ENCODE data around the gene FFAR1.

The FFAR1 gene

GRCh38 chr19:35347171-35347929, at the start of gene FFAR1:
Gene FFAR1, plus strand, starts transcription at chr19:35347902. Its CDS starts 3,650 bp downstream, at chr19:35351552.
- no peak within 1 kb of the TSS; the same call in 1 of the 2 replicates for H3K4me3 ChIP-seq (ENCODE audit: low read length)
- TF ChIP-seq ZNF274 (IDR thresholded peaks at IDR 0.05; ENCODE audit: low read depth, low read length) = no peak

GRCh38 chr19:35297922-35298321, 49.8 kb upstream of the FFAR1 start:
- TF ChIP-seq ZNF274 (IDR thresholded peaks at IDR 0.05; ENCODE audit: low read depth, low read length) = no peak
- no peak overlapping the region for H3K4me3 ChIP-seq (ENCODE audit: low read length)

GRCh38 chr19:35298561-35298972, 49.1 kb upstream of the FFAR1 start:
- TF ChIP-seq ZNF274 (IDR thresholded peaks at IDR 0.05; ENCODE audit: low read depth, low read length) = no peak

GRCh38 chr19:35299523-35300338, 48.0 kb upstream of the FFAR1 start:
- no peak for TF ChIP-seq ZNF274 (IDR thresholded peaks at IDR 0.05; ENCODE audit: low read depth, low read length)
- no peak overlapping the region for H3K4me3 ChIP-seq (ENCODE audit: low read length)

More at GRCh38 chr19:35298561-35298972, 49.1 kb upstream of the FFAR1 start:
- no peak overlapping the region for H3K4me3 ChIP-seq (ENCODE audit: low read length)

GRCh38 chr19:35300339-35300649, 47.4 kb upstream of the FFAR1 start:
- no peak for TF ChIP-seq ZNF274 (IDR thresholded peaks at IDR 0.05; ENCODE audit: low read depth, low read length)
- no peak overlapping the region for H3K4me3 ChIP-seq (ENCODE audit: low read length)

- no peak for TF ChIP-seq ZNF274 (IDR thresholded peaks at IDR 0.05; ENCODE audit: low read depth, low read length)
- H3K4me3 ChIP-seq (ENCODE audit: low read length) = no peak overlapping the region
Observed at GRCh38 chr19:35301961-35302360, 45.7 kb upstream of the FFAR1 start.

GRCh38 chr19:35302446-35302845, 45.3 kb upstream of the FFAR1 start:
- no peak for TF ChIP-seq ZNF274 (IDR thresholded peaks at IDR 0.05; ENCODE audit: low read depth, low read length)
- no peak overlapping the region for H3K4me3 ChIP-seq (ENCODE audit: low read length)

GRCh38 chr19:35303357-35303915, 44.3 kb upstream of the FFAR1 start:
- no peak for TF ChIP-seq ZNF274 (IDR thresholded peaks at IDR 0.05; ENCODE audit: low read depth, low read length)
- no peak overlapping the region for H3K4me3 ChIP-seq (ENCODE audit: low read length)

- no peak overlapping the region for H3K4me3 ChIP-seq (ENCODE audit: low read length)
- no peak for TF ChIP-seq ZNF274 (IDR thresholded peaks at IDR 0.05; ENCODE audit: low read depth, low read length)
Observed at GRCh38 chr19:35304036-35304435, 43.7 kb upstream of the FFAR1 start.

GRCh38 chr19:35305181-35305580, 42.5 kb upstream of the FFAR1 start:
- no peak overlapping the region for H3K4me3 ChIP-seq (ENCODE audit: low read length)
- no peak for TF ChIP-seq ZNF274 (IDR thresholded peaks at IDR 0.05; ENCODE audit: low read depth, low read length)

GRCh38 chr19:35306473-35307246, 41.0 kb upstream of the FFAR1 start:
- H3K4me3 ChIP-seq (ENCODE audit: low read length) = no peak overlapping the region
- no peak for TF ChIP-seq ZNF274 (IDR thresholded peaks at IDR 0.05; ENCODE audit: low read depth, low read length)

GRCh38 chr19:35307931-35308330, 39.8 kb upstream of the FFAR1 start:
- no peak for TF ChIP-seq ZNF274 (IDR thresholded peaks at IDR 0.05; ENCODE audit: low read depth, low read length)
- H3K4me3 ChIP-seq (ENCODE audit: low read length) = no peak overlapping the region

- no peak for TF ChIP-seq ZNF274 (IDR thresholded peaks at IDR 0.05; ENCODE audit: low read depth, low read length)
- H3K4me3 ChIP-seq (ENCODE audit: low read length) = no peak overlapping the region
Observed at GRCh38 chr19:35308910-35309309, 38.8 kb upstream of the FFAR1 start.
